GM19324 (cell line): Measurements from ENCODE around the gene GCM1.

ENCODE experiments used
- ATAC-seq: cut with Tn5 transposase; IDR thresholded peaks from one replicate; pipeline ENCODE4 v1.9.1; 2021; ENCODE audit warnings: mild to moderate bottlenecking, moderate library complexity; ENCODE audit not compliant: unreplicated experiment, low FRiP score

GCM1 gene

GRCh38 chr6:53154071-53154470 is 5.4 kb upstream of the GCM1 start:
- ATAC-seq: no peak

- no peak for ATAC-seq
Measured at GRCh38 chr6:53152576-53152975, 3.9 kb upstream of the GCM1 start.

- no peak for ATAC-seq
Measured at GRCh38 chr6:53151676-53152075, 3.0 kb upstream of the GCM1 start.

- ATAC-seq: no peak
Measured at GRCh38 chr6:53144802-53145201, 3.8 kb downstream of the GCM1 start.

GRCh38 chr6:53143710-53144109 is 4.9 kb downstream of the GCM1 start:
- no peak for ATAC-seq

GRCh38 chr6:53142810-53143209 is 5.8 kb downstream of the GCM1 start:
- ATAC-seq: no peak

- ATAC-seq: no peak
Measured at GRCh38 chr6:53139841-53140413, 8.7 kb downstream of the GCM1 start.

- ATAC-seq: no peak
Measured at GRCh38 chr6:53136000-53136609, 12.5 kb downstream of the GCM1 start.

GRCh38 chr6:53134601-53135235 is 13.9 kb downstream of the GCM1 start:
- no peak for ATAC-seq

GRCh38 chr6:53133961-53134360 is 14.7 kb downstream of the GCM1 start:
- no peak for ATAC-seq

- ATAC-seq: no peak
Measured at GRCh38 chr6:53130569-53131290, 17.9 kb downstream of the GCM1 start.

- no peak for ATAC-seq
Measured at GRCh38 chr6:53128842-53129241, 19.8 kb downstream of the GCM1 start.

GRCh38 chr6:53125276-53125675 is 23.4 kb downstream of the GCM1 start:
- no peak for ATAC-seq

GRCh38 chr6:53124131-53124800 is 24.4 kb downstream of the GCM1 start:
- no peak for ATAC-seq

- no peak for ATAC-seq
Measured at GRCh38 chr6:53119772-53120409, 28.8 kb downstream of the GCM1 start.

GRCh38 chr6:53119349-53119748 is 29.3 kb downstream of the GCM1 start:
- no peak for ATAC-seq

- ATAC-seq: no peak
Measured at GRCh38 chr6:53115741-53116140, 32.9 kb downstream of the GCM1 start.

GRCh38 chr6:53115113-53115512 is 33.5 kb downstream of the GCM1 start:
- no peak for ATAC-seq

GRCh38 chr6:53113742-53114141 is 34.9 kb downstream of the GCM1 start:
- no peak for ATAC-seq

GRCh38 chr6:53112871-53113270 is 35.8 kb downstream of the GCM1 start:
- no peak for ATAC-seq

- ATAC-seq: no peak
Measured at GRCh38 chr6:53112404-53112803, 36.2 kb downstream of the GCM1 start.
